ACC112 (cell line): ENCODE measurements around the gene EHD2.
"Not testable (repeated sequence)": the region's sequence is repeated elsewhere in the genome, so short reads cannot be mapped to it uniquely, and the experiment has no call there.

Experiments used
- H2AFZ ChIP-seq: fragments of 200-600 bp; sonication (generic); one replicate; pipeline ENCODE4 v1.6.0; 2017; ENCODE audit warnings: antibody characterized with exemption, low read length; ENCODE audit not compliant: unreplicated experiment
- H3K27ac ChIP-seq: fragments of 200-600 bp; sonication (generic); 2 replicates; pipeline ENCODE4 v1.5.1; 2014; ENCODE audit warnings: low read depth, mild to moderate bottlenecking, antibody characterized with exemption, low read length, moderate library complexity
- H3K27me3 ChIP-seq: fragments of 200-600 bp; sonication (generic); 2 replicates; pipeline ENCODE4 v1.6.1; 2014; ENCODE audit warnings: mild to moderate bottlenecking, antibody characterized with exemption, low read length, moderate library complexity, mixed read lengths; ENCODE audit not compliant: insufficient read depth
- H3K36me3 ChIP-seq: fragments of 200-600 bp; sonication (generic); 2 replicates; pipeline ENCODE4 v1.6.1; 2016; ENCODE audit warnings: mild to moderate bottlenecking, antibody characterized with exemption, low read length, moderate library complexity, mixed read lengths; ENCODE audit not compliant: insufficient read depth
- H3K4me1 ChIP-seq: fragments of 200-600 bp; sonication (generic); one replicate; pipeline ENCODE4 v1.6.1; 2016; ENCODE audit warnings: low read length, mixed read lengths; ENCODE audit not compliant: insufficient read depth, unreplicated experiment, control insufficient read depth
- H3K4me3 ChIP-seq: fragments of 200-600 bp; sonication (generic); 2 replicates; pipeline ENCODE4 v1.5.1; 2014; ENCODE audit warnings: mild to moderate bottlenecking, low read depth, low read length
- H3K79me2 ChIP-seq: fragments of 200-600 bp; sonication (generic); one replicate; pipeline ENCODE4 v1.6.0; 2016; ENCODE audit warnings: low read length; ENCODE audit not compliant: control insufficient read depth, unreplicated experiment, insufficient read depth

Gene EHD2

GRCh38 chr19:47713046-47714021, at the start of gene EHD2:
Gene EHD2, plus strand, starts transcription at chr19:47713422. Its CDS starts 3,191 bp downstream, at chr19:47716613.
- peaks cover 7% of the 10 kb centered on the region for H3K4me1 ChIP-seq
- H3K36me3 ChIP-seq: 0 out of 2 replicates have a peak, but pooled peaks cover 3% of the 10 kb centered on the region
- H3K27me3 ChIP-seq: no peaks in the 10 kb centered on the region
- H2AFZ ChIP-seq: no peak within 1 kb of the TSS
- H3K4me3 ChIP-seq: peak within 1 kb of the TSS; percentile 83
- H3K27ac ChIP-seq: peak within 1 kb of the TSS; percentile 24
- H3K79me2 ChIP-seq: peaks cover 40% of the 10 kb centered on the region

DNA sequence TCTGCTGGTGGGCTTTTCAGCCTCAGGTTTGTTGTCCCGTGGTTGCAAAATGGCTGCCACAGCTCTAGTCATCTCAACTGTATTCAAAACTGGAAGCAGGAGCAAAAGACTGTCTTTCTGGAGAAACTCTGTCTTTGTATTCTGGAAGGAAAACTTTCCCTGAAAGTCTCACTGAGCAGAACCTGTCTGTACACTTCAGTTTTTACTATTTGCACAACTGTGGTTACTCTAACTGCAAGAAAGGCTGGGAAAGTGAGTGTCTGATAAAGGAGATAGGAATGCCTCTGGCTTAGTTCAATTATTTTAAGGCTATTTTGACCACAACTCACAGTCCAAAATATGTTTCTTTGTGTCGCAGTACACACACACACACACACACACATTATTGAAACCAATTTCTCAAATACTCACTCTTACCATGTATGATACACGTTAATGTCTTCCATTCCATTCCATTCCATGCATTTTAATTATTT, 49.7 kb upstream of the EHD2 start:
- H3K27ac ChIP-seq: peak overlapping the region; percentile 100
- H3K4me3 ChIP-seq: peak overlapping the region; percentile 66
- H2AFZ ChIP-seq: no peak overlapping the region
- H3K36me3 ChIP-seq: no peaks in the 10 kb centered on the region
- no peaks in the 10 kb centered on the region for H3K27me3 ChIP-seq
- peaks cover 44% of the 10 kb centered on the region for H3K4me1 ChIP-seq
- H3K79me2 ChIP-seq: peaks cover 52% of the 10 kb centered on the region

DNA sequence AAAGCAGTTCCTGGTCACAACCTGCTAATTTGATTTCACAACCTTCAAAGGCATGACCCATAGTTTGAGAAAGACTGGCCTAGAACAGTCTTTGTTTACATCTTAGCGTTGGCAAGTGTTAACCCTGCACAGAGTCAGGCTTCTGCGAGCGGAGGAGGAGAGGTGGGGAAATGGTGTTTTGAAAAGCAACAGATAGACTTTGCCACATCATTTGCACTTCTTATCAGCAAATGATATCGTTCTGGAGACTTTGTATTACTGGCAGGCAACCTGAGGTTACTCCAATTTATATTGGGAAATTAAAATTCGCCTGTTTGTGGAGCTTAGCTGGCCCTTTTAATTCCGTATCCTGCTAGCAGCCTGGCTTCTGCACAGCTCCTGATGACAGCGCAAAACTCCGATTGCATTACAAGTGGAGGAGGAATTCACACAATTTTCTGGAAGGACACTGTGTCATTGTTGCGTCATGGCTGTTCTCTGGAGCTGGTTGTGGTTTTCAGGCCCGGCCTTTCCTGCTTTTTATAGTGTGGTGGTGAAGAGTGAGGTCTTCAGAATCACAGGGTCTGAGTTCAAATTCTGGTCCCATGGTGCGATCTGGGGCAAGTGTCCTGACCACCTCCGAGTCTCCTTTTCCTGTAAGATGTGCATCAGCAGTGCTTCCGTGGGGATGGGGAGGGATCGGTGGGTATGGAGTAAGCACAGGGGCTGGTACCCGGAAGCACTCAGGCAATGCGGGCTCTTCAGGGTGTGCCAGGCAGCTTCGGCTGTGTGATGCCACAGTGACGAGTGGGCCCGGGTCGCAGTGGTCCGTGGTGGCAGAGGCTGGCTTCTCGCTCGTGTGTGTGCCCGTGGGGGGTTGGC, 49.1 kb upstream of the EHD2 start:
- no peaks in the 10 kb centered on the region for H3K36me3 ChIP-seq
- H3K4me1 ChIP-seq: peaks cover 44% of the 10 kb centered on the region
- no peak overlapping the region for H2AFZ ChIP-seq
- H3K27ac ChIP-seq: peak overlapping the region; percentile 100
- peaks cover 46% of the 10 kb centered on the region for H3K79me2 ChIP-seq
- H3K4me3 ChIP-seq: peak overlapping the region; percentile 66
- H3K27me3 ChIP-seq: no peaks in the 10 kb centered on the region

GRCh38 chr19:47668556-47668955, 44.7 kb upstream of the EHD2 start:
- H3K36me3 ChIP-seq, H3K4me3 ChIP-seq, H3K27me3 ChIP-seq, H2AFZ ChIP-seq, H3K27ac ChIP-seq: not testable (repeated sequence)
- Histone ChIP-seq H3K4me1 (peaks cover 16% of the 10 kb centered on the region), H3K79me2 (peaks cover 32% of the 10 kb centered on the region)

DNA sequence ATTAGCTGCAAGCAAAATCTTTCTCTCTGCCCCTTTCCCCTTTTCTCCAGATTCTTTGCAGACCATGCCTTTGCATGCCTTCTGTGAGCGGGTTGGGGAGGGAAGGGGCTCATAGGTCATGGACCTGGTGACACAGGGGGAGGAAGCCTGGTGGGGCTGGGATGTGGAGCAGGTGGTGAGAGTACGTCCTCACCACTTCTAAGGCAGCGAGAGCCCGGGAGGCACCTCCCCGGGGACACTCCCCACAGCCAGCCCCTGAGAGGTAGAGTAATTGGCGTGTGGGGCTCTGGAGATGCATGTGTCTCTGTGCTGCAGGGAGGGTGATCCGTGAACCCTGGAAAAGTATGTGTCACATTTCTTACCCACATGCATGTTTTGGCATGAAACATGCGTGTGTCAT, 42.5 kb upstream of the EHD2 start:
- Histone ChIP-seq H3K27me3 (no peaks in the 10 kb centered on the region), H3K4me1 (peaks cover 7% of the 10 kb centered on the region), H3K27ac (no peak overlapping the region), H3K36me3 (no peaks in the 10 kb centered on the region), H3K79me2 (peaks cover 20% of the 10 kb centered on the region), H3K4me3 (no peak overlapping the region), H2AFZ (no peak overlapping the region)

GRCh38 chr19:47671499-47671898, 41.7 kb upstream of the EHD2 start:
- Histone ChIP-seq H3K27ac (no peak overlapping the region), H2AFZ (no peak overlapping the region), H3K4me1 (peaks cover 7% of the 10 kb centered on the region), H3K27me3 (no peaks in the 10 kb centered on the region), H3K4me3 (no peak overlapping the region), H3K36me3 (no peaks in the 10 kb centered on the region), H3K79me2 (peaks cover 15% of the 10 kb centered on the region)

DNA sequence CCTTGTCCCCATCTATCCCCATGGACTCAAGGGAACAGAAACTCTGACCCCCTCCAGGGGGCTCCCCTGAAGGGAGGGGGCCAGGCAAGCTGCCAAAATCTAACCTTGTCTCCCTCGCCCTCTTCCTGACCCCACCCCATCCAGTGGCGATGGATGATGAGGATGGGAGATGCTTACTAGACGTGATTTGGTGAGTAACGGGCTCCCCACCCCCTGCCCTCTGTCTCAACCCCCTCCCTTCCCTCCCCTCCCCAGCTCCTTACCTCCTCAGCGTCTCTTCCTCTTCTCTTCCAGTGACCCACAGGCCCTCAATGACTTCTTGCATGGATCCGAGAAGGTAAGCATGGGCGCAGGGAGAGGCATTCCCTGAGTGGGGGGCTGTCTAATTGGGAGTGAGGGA, 39.8 kb upstream of the EHD2 start:
- Histone ChIP-seq H2AFZ (no peak overlapping the region), H3K79me2 (peaks cover 6% of the 10 kb centered on the region), H3K4me3 (no peak overlapping the region), H3K27ac (no peak overlapping the region), H3K36me3 (no peaks in the 10 kb centered on the region), H3K27me3 (no peaks in the 10 kb centered on the region), H3K4me1 (no peaks in the 10 kb centered on the region)

- Histone ChIP-seq H2AFZ (no peak overlapping the region), H3K79me2 (peaks cover 6% of the 10 kb centered on the region), H3K4me3 (no peak overlapping the region), H3K4me1 (no peaks in the 10 kb centered on the region), H3K27ac (no peak overlapping the region), H3K27me3 (no peaks in the 10 kb centered on the region), H3K36me3 (no peaks in the 10 kb centered on the region)
Measured at GRCh38 chr19:47674548-47674947, 38.7 kb upstream of the EHD2 start.

- no peaks in the 10 kb centered on the region for H3K27me3 ChIP-seq
- H3K79me2 ChIP-seq: peaks cover 3% of the 10 kb centered on the region
- no peaks in the 10 kb centered on the region for H3K36me3 ChIP-seq
- H3K27ac ChIP-seq: no peak overlapping the region
- no peaks in the 10 kb centered on the region for H3K4me1 ChIP-seq
- H2AFZ ChIP-seq: no peak overlapping the region
- no peak overlapping the region for H3K4me3 ChIP-seq
Measured at GRCh38 chr19:47675271-47675670, 38.0 kb upstream of the EHD2 start.

DNA sequence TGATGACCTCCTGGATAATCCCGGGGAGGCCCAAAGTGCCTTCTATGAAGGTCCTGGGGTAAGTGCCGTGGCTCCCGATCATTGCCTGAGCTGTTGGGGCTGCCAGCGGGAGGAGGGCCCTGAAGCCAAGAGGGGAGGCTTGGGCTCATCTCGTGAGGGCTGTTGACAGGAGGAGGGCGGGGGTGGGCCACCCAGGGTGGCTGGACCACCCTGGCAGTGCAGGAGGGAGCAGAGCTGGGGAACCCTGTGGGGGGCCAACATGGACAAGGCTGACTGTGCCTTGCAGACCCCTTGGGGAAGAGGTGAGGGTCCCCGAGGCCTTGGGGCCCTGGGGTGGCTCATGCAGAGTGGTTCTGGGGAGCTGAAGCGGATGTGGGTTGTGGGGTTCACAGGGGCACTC, 37.4 kb upstream of the EHD2 start:
- H3K79me2 ChIP-seq: peaks cover 1% of the 10 kb centered on the region
- no peaks in the 10 kb centered on the region for H3K27me3 ChIP-seq
- H3K36me3 ChIP-seq: no peaks in the 10 kb centered on the region

More for the DNA sequence above, 37.4 kb upstream of the EHD2 start:
- H3K27ac ChIP-seq: no peak overlapping the region
- no peak overlapping the region for H2AFZ ChIP-seq
- no peaks in the 10 kb centered on the region for H3K4me1 ChIP-seq
- H3K4me3 ChIP-seq: no peak overlapping the region
